ENCODE results near the gene DENND4C.

DENND4C gene

GRCh38 chr9:19408693-19409400, 178.4 kb downstream of the DENND4C start, which contains the start of gene ACER2 (continued):
- TF ChIP-seq, protein P1, sequence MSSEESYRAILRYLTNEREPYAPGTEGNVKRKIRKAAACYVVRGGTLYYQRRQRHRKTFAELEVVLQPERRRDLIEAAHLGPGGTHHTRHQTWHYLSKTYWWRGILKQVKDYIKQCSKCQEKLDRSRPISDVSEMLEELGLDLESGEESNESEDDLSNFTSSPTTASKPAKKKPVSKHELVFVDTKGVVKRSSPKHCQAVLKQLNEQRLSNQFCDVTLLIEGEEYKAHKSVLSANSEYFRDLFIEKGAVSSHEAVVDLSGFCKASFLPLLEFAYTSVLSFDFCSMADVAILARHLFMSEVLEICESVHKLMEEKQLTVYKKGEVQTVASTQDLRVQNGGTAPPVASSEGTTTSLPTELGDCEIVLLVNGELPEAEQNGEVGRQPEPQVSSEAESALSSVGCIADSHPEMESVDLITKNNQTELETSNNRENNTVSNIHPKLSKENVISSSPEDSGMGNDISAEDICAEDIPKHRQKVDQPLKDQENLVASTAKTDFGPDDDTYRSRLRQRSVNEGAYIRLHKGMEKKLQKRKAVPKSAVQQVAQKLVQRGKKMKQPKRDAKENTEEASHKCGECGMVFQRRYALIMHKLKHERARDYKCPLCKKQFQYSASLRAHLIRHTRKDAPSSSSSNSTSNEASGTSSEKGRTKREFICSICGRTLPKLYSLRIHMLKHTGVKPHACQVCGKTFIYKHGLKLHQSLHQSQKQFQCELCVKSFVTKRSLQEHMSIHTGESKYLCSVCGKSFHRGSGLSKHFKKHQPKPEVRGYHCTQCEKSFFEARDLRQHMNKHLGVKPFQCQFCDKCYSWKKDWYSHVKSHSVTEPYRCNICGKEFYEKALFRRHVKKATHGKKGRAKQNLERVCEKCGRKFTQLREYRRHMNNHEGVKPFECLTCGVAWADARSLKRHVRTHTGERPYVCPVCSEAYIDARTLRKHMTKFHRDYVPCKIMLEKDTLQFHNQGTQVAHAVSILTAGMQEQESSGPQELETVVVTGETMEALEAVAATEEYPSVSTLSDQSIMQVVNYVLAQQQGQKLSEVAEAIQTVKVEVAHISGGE (tag by site-specific recombination; conservative IDR thresholded peaks at IDR 0.05; ENCODE audit: low read depth), result peak; percentile 90
- TF ChIP-seq ZNF155 (tag by site-specific recombination; IDR thresholded peaks at IDR 0.05), result no peak
- no peak for TF ChIP-seq ZFP41 (tag by site-specific recombination; IDR thresholded peaks at IDR 0.05; ENCODE audit: borderline replicate concordance)
- no peak for TF ChIP-seq ZNF23 (tag by site-specific recombination; IDR thresholded peaks at IDR 0.05; ENCODE audit: borderline replicate concordance)
- 0 out of 2 replicates have a peak, but pooled peaks have one; percentile 21 for TF ChIP-seq ZSCAN16 (tag by site-specific recombination; IDR thresholded peaks at IDR 0.05)
- no peak for TF ChIP-seq ZNF266 (tag by site-specific recombination; IDR thresholded peaks at IDR 0.05; ENCODE audit: low read depth)
- no peak; the same call in 1 of the 2 replicates for TF ChIP-seq ZNF324 (tag by site-specific recombination; IDR thresholded peaks at IDR 0.05)
- no peak for TF ChIP-seq ZNF416 (tag by site-specific recombination; IDR thresholded peaks at IDR 0.05)
- TF ChIP-seq, protein P2, sequence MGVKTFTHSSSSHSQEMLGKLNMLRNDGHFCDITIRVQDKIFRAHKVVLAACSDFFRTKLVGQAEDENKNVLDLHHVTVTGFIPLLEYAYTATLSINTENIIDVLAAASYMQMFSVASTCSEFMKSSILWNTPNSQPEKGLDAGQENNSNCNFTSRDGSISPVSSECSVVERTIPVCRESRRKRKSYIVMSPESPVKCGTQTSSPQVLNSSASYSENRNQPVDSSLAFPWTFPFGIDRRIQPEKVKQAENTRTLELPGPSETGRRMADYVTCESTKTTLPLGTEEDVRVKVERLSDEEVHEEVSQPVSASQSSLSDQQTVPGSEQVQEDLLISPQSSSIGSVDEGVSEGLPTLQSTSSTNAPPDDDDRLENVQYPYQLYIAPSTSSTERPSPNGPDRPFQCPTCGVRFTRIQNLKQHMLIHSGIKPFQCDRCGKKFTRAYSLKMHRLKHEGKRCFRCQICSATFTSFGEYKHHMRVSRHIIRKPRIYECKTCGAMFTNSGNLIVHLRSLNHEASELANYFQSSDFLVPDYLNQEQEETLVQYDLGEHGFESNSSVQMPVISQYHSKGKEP (tag by site-specific recombination; IDR thresholded peaks at IDR 0.05), result no peak
- peak; percentile 55; the same call in 1 of the 2 replicates for TF ChIP-seq ZNF335 (tag by site-specific recombination; conservative IDR thresholded peaks at IDR 0.05)
- no peak for TF ChIP-seq KLF16 (tag by site-specific recombination; IDR thresholded peaks at IDR 0.05)
- TF ChIP-seq, protein P3, sequence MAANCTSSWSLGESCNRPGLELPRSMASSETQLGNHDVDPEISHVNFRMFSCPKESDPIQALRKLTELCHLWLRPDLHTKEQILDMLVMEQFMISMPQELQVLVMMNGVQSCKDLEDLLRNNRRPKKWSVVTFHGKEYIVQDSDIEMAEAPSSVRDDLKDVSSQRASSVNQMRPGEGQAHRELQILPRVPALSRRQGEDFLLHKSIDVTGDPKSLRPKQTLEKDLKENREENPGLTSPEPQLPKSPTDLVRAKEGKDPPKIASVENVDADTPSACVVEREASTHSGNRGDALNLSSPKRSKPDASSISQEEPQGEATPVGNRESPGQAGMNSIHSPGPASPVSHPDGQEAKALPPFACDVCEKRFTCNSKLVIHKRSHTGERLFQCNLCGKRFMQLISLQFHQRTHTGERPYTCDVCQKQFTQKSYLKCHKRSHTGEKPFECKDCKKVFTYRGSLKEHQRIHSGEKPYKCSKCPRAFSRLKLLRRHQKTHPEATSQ (tag by site-specific recombination; IDR thresholded peaks at IDR 0.05), result 0 out of 2 replicates have a peak, but pooled peaks have one; percentile 13
- no peak for TF ChIP-seq TSHZ1 (tag by site-specific recombination; IDR thresholded peaks at IDR 0.05; ENCODE audit: borderline replicate concordance)
- TF ChIP-seq EGR2 (tag by site-specific recombination; IDR thresholded peaks at IDR 0.05; ENCODE audit: low read depth), result peak; percentile 64
- peak; percentile 92 for TF ChIP-seq SP2 (tag by site-specific recombination; IDR thresholded peaks at IDR 0.05)
- TF ChIP-seq GLI4 (tag by site-specific recombination; IDR thresholded peaks at IDR 0.05), result no peak
- peak; percentile 35 for TF ChIP-seq CTCF (tag by site-specific recombination; IDR thresholded peaks at IDR 0.05)
- TF ChIP-seq ZNF16 (tag by site-specific recombination; IDR thresholded peaks at IDR 0.05; ENCODE audit: low read depth), result no peak
- no peak for TF ChIP-seq ZNF37A (tag by site-specific recombination; IDR thresholded peaks at IDR 0.05)
- no peak for TF ChIP-seq ZNF211 (tag by site-specific recombination; IDR thresholded peaks at IDR 0.05; ENCODE audit: low read depth)
- TF ChIP-seq FEZF1 (tag by site-specific recombination; IDR thresholded peaks at IDR 0.05), result no peak
- TF ChIP-seq ZBTB17 (tag by site-specific recombination; IDR thresholded peaks at IDR 0.05), result peak; percentile 85
- TF ChIP-seq KLF1 (tag by site-specific recombination; IDR thresholded peaks at IDR 0.05), result peak; percentile 84
- TF ChIP-seq ZEB2 (tag by site-specific recombination; IDR thresholded peaks at IDR 0.05), result 0 out of 2 replicates have a peak, but pooled peaks have one; percentile 24
- 0 out of 2 replicates have a peak, but pooled peaks have one; percentile 5 for TF ChIP-seq ZNF792 (tag by site-specific recombination; IDR thresholded peaks at IDR 0.05)
- TF ChIP-seq, protein P4, sequence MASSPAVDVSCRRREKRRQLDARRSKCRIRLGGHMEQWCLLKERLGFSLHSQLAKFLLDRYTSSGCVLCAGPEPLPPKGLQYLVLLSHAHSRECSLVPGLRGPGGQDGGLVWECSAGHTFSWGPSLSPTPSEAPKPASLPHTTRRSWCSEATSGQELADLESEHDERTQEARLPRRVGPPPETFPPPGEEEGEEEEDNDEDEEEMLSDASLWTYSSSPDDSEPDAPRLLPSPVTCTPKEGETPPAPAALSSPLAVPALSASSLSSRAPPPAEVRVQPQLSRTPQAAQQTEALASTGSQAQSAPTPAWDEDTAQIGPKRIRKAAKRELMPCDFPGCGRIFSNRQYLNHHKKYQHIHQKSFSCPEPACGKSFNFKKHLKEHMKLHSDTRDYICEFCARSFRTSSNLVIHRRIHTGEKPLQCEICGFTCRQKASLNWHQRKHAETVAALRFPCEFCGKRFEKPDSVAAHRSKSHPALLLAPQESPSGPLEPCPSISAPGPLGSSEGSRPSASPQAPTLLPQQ (tag by site-specific recombination; IDR thresholded peaks at IDR 0.05), result peak; percentile 74; the same call in 1 of the 2 replicates
- no peak for TF ChIP-seq ZNF549 (tag by site-specific recombination; IDR thresholded peaks at IDR 0.05)
